Ovary (tissue), 9 donors: ENCODE data around the gene KCNIP3. TPM values are rescaled to one million over a fixed set of nuclear protein-coding genes. Genes with fewer than 3 reads are reported as not detected.

Experiments used
- DNase-seq, 5 donors: peaks; one replicate each; pipeline ENCODE4 v3.0.0-alpha.2; 2019 to 2020
- H3K27ac ChIP-seq, 2 donors: fragments of 200-600 bp; one replicate each; pipeline versions ENCODE4 v1.5.1 to v1.8.0; 2019 to 2022
- H3K27me3 ChIP-seq: fragments of 200-600 bp; one replicate; pipeline ENCODE4 v1.8.0; 2022
- H3K36me3 ChIP-seq: fragments of 200-600 bp; sonication (generic); one replicate; pipeline ENCODE4 v1.5.1; 2019
- H3K4me1 ChIP-seq: one replicate; pipeline ENCODE4 v1.8.1; 2013; ENCODE audit warnings: mild to moderate bottlenecking, moderate library complexity; ENCODE audit not compliant: insufficient read depth
- H3K4me3 ChIP-seq: fragments of 200-600 bp; sonication (generic); one replicate; pipeline ENCODE4 v1.5.1; 2017
- H3K9me3 ChIP-seq, 2 donors: fragments of 200-600 bp in 1 of 2; sonication (generic) in 1 of 2; one replicate each; pipeline versions ENCODE4 v1.5.1 to v1.8.1; 2013 to 2019; ENCODE audit warnings: mild to moderate bottlenecking in 1 of 2, moderate library complexity in 1 of 2
- EP300 ChIP-seq: sonication (generic); formaldehyde crosslinking; IDR thresholded peaks from one replicate; pipeline ENCODE4 v1.6.1; 2017; ENCODE audit warnings: antibody characterized with exemption
- POLR2A ChIP-seq: fragments of 450-650 bp; IDR thresholded peaks from one replicate; pipeline ENCODE4 v1.6.1; 2017; ENCODE audit warnings: antibody characterized with exemption, mild to moderate bottlenecking, moderate library complexity
- WGBS, 3 donors: extraction: QIAGEN DNeasy Blood & Tissue Kit in 1 of 3; methylation state at CpG; one replicate each; pipeline versions ENCODE4 v1.1.5 to v1.1.7; 2013 to 2017; 5-methylcytosine and 5-hydroxymethylcytosine counted together
- intact Hi-C, 4 donors: fragments of 100-400 bp; cut with DNase I; formaldehyde crosslinking; loops; one replicate each; pipeline versions ENCODE4 v1.11.0 to v1.15.1; 2022 to 2023
- polyA plus RNA-seq, 2 donors: library from polyadenylated mRNA; stranded (reverse); fragments of 200-250 nt in 1 of 2; fragments of 350-450 nt in 1 of 2; fragmentation: Illumina TruSeq in 1 of 2; extraction: RNeasy Lipid Tissue Mini Kit (QIAGEN cat#74804) in 1 of 2; gene quantifications; one replicate each; pipeline ENCODE4 v1.2.3, GENCODE V29; 2013 to 2014
- total RNA-seq, 7 donors: library from RNA; depleted of rRNA in 2 of 7; stranded (reverse); fragments of >200 nt in 2 of 7; fragmentation: NEBNext Ultra II Directional in 3 of 7; extraction: Animal tissue kit (Norgen Biotek cat#: 25700) in 3 of 7; gene quantifications; one replicate each; pipeline versions ENCODE4 v1.1.0 to v1.2.4, GENCODE V29; 2016 to 2023
- TF ChIP-seq, protein P1 (sequence below), 3 donors: fragments of 450-650 bp in 2 of 3; fragments of 200-600 bp in 1 of 3; IDR thresholded peaks; one replicate each; pipeline versions ENCODE4 v1.5.1 to v1.8.0; 2016 to 2022; ENCODE audit warnings: antibody characterized with exemption in 3 of 3, mild to moderate bottlenecking in 1 of 3
- donor health status: DM: no; HTN: no; CAD: no; lungs with moderate emphysema.
- donor health status: DM: no; HTN: no; CAD: no.
- donor health status: Bipolar disorder and iron deficiency.
- donor health status: DM: yes; HTN: yes; CAD: no.
- donor health status: DM: no; HTN: no; CAD: no.
- donor health status: DM: yes; HTN: yes; CAD: no.

Gene KCNIP3
- total and polyA plus RNA-seq, 9 donors, result 2.2 to 26.0 (median 11.7) TPM

DNA sequence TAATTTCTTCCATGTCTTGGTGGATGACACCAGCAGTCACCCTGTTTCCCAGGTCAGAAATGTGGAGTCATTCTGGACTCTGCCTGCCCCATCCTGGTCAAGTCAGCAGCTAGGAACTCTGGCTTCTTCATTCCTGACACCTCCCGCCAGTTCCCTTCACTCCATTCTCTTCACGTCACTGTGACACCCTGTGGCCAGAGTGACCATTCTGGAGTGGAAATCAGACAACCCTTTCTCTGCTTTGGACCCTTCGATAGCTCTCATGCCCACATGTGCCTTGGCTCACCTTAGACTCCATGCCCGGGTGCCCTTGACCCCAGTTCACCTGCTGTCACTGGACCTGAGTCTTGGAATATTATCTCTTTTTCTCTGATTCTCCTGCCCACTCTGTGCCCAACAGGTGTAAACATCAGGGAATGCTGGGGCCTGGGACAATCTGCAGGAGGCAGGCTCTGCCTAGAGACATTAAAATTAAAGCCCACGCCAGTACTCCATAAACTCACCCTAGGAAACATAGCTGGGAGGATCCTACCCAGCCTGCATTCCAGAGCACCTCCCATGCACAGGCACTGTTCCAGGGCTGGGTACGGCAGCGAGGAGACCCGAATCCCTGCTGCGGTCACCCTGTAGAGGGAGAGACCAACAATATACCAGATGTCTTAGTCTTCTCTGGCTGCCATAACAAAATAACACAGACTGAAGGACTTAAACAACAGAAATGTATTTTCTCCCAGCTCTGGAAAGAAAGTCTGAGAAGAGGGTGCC lies 64.3 kb downstream of the KCNIP3 start:
- Histone ChIP-seq H3K27ac (no peak overlapping the region), H3K4me1 (peaks cover 2% of the 10 kb centered on the region), H3K27me3 (no peaks in the 10 kb centered on the region), H3K4me3 (no peak overlapping the region), H3K9me3 (no peaks in the 10 kb centered on the region), H3K36me3 (no peaks in the 10 kb centered on the region)
- 80 to 84% (median 80%) methylated on average over 9 of the region's 9 CpGs for WGBS, 3 donors
- intact Hi-C loops, result no loop called here
- DNase-seq, result peak in 1 of 5 donors; percentile 1
- TF ChIP-seq POLR2A, result no peak
- TF ChIP-seq, protein P1, sequence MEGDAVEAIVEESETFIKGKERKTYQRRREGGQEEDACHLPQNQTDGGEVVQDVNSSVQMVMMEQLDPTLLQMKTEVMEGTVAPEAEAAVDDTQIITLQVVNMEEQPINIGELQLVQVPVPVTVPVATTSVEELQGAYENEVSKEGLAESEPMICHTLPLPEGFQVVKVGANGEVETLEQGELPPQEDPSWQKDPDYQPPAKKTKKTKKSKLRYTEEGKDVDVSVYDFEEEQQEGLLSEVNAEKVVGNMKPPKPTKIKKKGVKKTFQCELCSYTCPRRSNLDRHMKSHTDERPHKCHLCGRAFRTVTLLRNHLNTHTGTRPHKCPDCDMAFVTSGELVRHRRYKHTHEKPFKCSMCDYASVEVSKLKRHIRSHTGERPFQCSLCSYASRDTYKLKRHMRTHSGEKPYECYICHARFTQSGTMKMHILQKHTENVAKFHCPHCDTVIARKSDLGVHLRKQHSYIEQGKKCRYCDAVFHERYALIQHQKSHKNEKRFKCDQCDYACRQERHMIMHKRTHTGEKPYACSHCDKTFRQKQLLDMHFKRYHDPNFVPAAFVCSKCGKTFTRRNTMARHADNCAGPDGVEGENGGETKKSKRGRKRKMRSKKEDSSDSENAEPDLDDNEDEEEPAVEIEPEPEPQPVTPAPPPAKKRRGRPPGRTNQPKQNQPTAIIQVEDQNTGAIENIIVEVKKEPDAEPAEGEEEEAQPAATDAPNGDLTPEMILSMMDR (IDR thresholded peaks at IDR 0.05), result no peak
- no peak for TF ChIP-seq EP300

DNA sequence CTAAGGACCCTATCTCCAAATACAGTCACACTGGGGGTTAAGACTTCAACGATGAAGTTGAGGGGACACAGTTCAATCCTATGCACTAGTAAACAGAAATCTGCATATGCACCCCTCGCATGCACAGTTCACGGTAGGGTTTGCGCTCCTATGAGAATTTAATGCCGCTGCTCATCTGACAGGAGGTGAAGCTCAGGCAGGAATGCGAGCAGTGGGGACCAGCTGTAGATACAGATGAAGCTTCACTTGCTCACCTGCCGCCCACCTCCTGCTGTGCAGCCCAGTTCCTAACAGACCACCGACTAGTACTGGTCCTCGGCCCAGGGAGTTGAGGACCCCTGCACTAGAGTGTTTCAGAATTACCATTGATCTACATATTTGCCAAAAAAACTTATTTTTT lies 65.3 kb downstream of the KCNIP3 start:
- intact Hi-C loops, result no loop called here
- TF ChIP-seq, protein P1 (IDR thresholded peaks at IDR 0.05), result no peak
- TF ChIP-seq POLR2A (no peak), EP300 (no peak)

GRCh38 chr2:95366514-95366913 lies 69.4 kb downstream of the KCNIP3 start:
- Histone ChIP-seq H3K4me3 (no peak overlapping the region), H3K9me3 (no peaks in the 10 kb centered on the region), H3K27me3 (no peaks in the 10 kb centered on the region), H3K36me3 (no peaks in the 10 kb centered on the region), H3K4me1 (no peaks in the 10 kb centered on the region), H3K27ac (no peak overlapping the region)
- intact Hi-C loops, result no loop called here
- 88 to 92% (median 91%) methylated on average over 6 of the region's 6 CpGs for WGBS, 3 donors
- no peak for DNase-seq
- no peak for TF ChIP-seq EP300
- TF ChIP-seq POLR2A, result no peak
- TF ChIP-seq, protein P1 (IDR thresholded peaks at IDR 0.05), result no peak

More for the DNA sequence above, 65.3 kb downstream of the KCNIP3 start:
- H3K27me3 ChIP-seq, result no peaks in the 10 kb centered on the region
- no peak overlapping the region for H3K4me3 ChIP-seq
- H3K4me1 ChIP-seq, result peaks cover 2% of the 10 kb centered on the region
- H3K27ac ChIP-seq, result no peak overlapping the region
- DNase-seq, result peak in 2 of 5 donors; percentile 3 to 15
- no peaks in the 10 kb centered on the region for H3K36me3 ChIP-seq
- 90 to 94% (median 93%) methylated on average over 9 of the region's 9 CpGs for WGBS, 3 donors
- H3K9me3 ChIP-seq, result no peaks in the 10 kb centered on the region

DNA sequence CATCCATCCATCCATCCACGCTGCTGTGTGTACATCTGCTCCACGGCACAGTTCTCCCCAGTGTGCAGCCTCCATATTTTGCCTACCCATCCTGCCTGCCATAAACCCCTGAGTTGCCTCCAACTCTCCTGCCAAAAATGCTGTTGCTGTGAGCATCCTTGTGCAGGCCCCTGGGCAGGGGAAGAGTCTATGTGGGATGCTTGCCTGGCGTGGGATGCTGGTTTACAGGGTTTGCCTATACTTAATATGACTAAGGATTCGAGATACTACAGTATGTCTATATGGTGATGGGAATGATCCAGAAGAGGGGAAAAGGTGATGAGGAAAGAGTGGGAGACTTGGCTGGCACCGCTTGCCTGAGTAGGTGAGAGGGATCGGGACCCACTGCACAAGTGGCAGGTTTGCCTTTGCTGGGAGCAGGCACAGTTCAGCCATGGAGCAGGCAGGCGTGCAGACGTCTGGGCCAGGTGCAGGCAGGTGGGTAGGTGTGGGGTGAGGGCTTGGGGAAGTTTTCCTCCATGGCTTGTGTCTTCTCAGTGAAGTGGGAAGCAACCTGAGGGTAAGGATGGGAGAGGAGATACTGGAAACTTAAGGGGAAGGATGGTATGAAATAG lies 75.2 kb downstream of the KCNIP3 start:
- Histone ChIP-seq H3K4me1 (no peaks in the 10 kb centered on the region), H3K9me3 (no peaks in the 10 kb centered on the region), H3K4me3 (no peak overlapping the region), H3K27ac (no peak overlapping the region), H3K27me3 (no peaks in the 10 kb centered on the region), H3K36me3 (no peaks in the 10 kb centered on the region)
- DNase-seq, result peak in 3 of 5 donors; percentile 1 to 8 (median 3)
- TF ChIP-seq, protein P1 (IDR thresholded peaks at IDR 0.05), result no peak
- 94 to 97% (median 97%) methylated on average over 8 of the region's 8 CpGs for WGBS, 3 donors
- intact Hi-C loops, result no loop called here
